ENCODE results near the gene SLC25A47.

- no peak for TF ChIP-seq EZH2phosphoT487 (IDR thresholded peaks at IDR 0.05; ENCODE audit: insufficient read depth, low read depth)
- no peak for TF ChIP-seq EZH2 (IDR thresholded peaks at IDR 0.05; ENCODE audit: insufficient read depth, poor library complexity, severe bottlenecking)
Observed at GRCh38 chr14:100375963-100376735, 53.0 kb downstream of the SLC25A47 start, which contains the start of gene WDR25.
